ENCODE measurements around the gene UBXN2A.
"Not testable (repeated sequence)": the region's sequence is repeated elsewhere in the genome, so short reads cannot be mapped to it uniquely, and the experiment has no call there.

UBXN2A gene

DNA sequence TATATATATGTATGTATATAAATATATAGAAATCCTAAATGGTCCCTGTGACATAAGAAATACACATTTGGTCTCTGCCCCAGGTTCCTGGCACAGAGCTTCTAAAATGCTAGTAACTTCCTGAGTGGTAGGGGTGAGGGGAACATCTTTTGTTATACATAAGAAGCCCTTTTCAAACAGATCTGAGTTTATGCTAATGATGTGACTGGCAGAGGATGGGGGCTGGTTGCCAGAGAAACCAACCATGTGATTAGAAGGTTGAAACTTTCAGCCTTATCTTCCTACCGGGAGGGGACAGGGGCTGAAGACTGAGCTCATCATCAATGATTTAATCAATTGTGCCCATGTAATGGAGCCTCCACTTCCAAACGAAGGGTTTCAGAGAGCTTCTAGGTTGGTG is 86.0 kb downstream of the UBXN2A start:
- no peak overlapping the region for H3K4me2 ChIP-seq (ENCODE audit: low read depth, low read length, poor library complexity, severe bottlenecking)
- H3K79me2 ChIP-seq (ENCODE audit: insufficient read depth, low read length), result no peaks in the 10 kb centered on the region; the same call in 1 of the 2 replicates
- no peak overlapping the region for H3K27ac ChIP-seq (ENCODE audit: low read depth, low read length)
- H3K36me3 ChIP-seq (ENCODE audit: low read length), result peaks cover 9% of the 10 kb centered on the region; the same call in 1 of the 2 replicates
- H3K9ac ChIP-seq (ENCODE audit: low read length), result no peak overlapping the region
- H3K9me3 ChIP-seq (ENCODE audit: insufficient read depth, low read length), result no peaks in the 10 kb centered on the region
- no peaks in the 10 kb centered on the region for H3K9me2 ChIP-seq (replicated peaks; ENCODE audit: insufficient read depth, low read length)
- H2AFZ ChIP-seq (ENCODE audit: low read depth, low read length, severe bottlenecking), result no peak overlapping the region
- no peak overlapping the region for H3K4me3 ChIP-seq (ENCODE audit: insufficient read depth, low read length, poor library complexity, severe bottlenecking)
- no peaks in the 10 kb centered on the region for H4K20me1 ChIP-seq (ENCODE audit: low read depth, low read length)
- TF ChIP-seq EZH2phosphoT487 (conservative IDR thresholded peaks at IDR 0.05; ENCODE audit: low read length), result no peak
- TF ChIP-seq, protein P1, sequence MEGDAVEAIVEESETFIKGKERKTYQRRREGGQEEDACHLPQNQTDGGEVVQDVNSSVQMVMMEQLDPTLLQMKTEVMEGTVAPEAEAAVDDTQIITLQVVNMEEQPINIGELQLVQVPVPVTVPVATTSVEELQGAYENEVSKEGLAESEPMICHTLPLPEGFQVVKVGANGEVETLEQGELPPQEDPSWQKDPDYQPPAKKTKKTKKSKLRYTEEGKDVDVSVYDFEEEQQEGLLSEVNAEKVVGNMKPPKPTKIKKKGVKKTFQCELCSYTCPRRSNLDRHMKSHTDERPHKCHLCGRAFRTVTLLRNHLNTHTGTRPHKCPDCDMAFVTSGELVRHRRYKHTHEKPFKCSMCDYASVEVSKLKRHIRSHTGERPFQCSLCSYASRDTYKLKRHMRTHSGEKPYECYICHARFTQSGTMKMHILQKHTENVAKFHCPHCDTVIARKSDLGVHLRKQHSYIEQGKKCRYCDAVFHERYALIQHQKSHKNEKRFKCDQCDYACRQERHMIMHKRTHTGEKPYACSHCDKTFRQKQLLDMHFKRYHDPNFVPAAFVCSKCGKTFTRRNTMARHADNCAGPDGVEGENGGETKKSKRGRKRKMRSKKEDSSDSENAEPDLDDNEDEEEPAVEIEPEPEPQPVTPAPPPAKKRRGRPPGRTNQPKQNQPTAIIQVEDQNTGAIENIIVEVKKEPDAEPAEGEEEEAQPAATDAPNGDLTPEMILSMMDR (IDR thresholded peaks at IDR 0.05; ENCODE audit: insufficient read depth, low read length, poor library complexity, severe bottlenecking), result no peak
- no peaks in the 10 kb centered on the region for H3K27me3 ChIP-seq (ENCODE audit: low read length)
- no peaks in the 10 kb centered on the region for H3F3A ChIP-seq (ENCODE audit: insufficient read depth)

DNA sequence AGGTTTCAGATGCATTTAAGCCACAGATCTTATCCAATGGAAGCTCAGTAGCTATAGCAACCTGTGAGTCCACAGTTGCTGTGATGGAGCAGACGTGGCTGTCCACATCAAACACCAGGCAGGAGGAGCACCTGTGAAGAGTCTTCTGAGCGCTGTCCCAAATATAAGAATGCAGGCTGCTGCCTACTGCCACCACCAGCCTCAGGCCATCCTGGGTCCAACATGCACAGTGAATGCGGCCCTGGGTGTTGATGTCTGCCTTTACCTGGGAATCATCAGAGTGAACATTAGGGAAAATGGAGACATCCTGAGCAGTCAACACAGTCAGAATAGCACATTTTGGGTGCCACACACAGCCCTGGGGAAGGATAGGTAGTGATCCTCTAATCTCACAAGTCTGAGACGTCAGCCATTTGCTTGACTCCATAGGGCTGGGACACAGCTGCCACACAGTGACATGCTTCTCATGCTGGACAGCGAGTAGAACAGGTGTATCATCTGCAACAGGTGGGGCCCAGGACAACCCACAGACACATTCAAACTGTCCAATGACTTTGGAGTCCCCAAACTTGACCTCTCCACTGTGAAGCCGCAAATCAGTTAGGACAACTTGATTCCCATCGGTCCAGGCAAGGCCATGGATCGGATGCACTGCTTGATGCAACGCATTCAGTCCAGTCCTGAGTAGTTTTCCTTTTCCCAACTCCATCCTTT is 98.7 kb downstream of the UBXN2A start:
- no peaks in the 10 kb centered on the region for H3K9me2 ChIP-seq (replicated peaks; ENCODE audit: insufficient read depth, low read length)
- peaks cover 48% of the 10 kb centered on the region for H3K79me2 ChIP-seq (ENCODE audit: insufficient read depth, low read length)
- no peak overlapping the region for H3K4me2 ChIP-seq (ENCODE audit: low read depth, low read length, poor library complexity, severe bottlenecking)
- no peak overlapping the region for H3K9ac ChIP-seq (ENCODE audit: low read length)
- no peak overlapping the region for H3K27ac ChIP-seq (ENCODE audit: low read depth, low read length)
- H3K36me3 ChIP-seq (ENCODE audit: low read length), result peaks cover 4% of the 10 kb centered on the region; the same call in 1 of the 2 replicates
- no peak overlapping the region for H3K4me3 ChIP-seq (ENCODE audit: insufficient read depth, low read length, poor library complexity, severe bottlenecking)
- H3F3A ChIP-seq (ENCODE audit: insufficient read depth), result 0 out of 2 replicates have a peak, but pooled peaks cover 2% of the 10 kb centered on the region
- H3K9me3 ChIP-seq (ENCODE audit: insufficient read depth, low read length), result no peaks in the 10 kb centered on the region
- no peak overlapping the region for H2AFZ ChIP-seq (ENCODE audit: low read depth, low read length, severe bottlenecking)
- TF ChIP-seq, protein P1 (IDR thresholded peaks at IDR 0.05; ENCODE audit: insufficient read depth, low read length, poor library complexity, severe bottlenecking), result no peak
- no peak for TF ChIP-seq EZH2phosphoT487 (conservative IDR thresholded peaks at IDR 0.05; ENCODE audit: low read length)
- peaks cover 3% of the 10 kb centered on the region; the same call in 1 of the 2 replicates for H4K20me1 ChIP-seq (ENCODE audit: low read depth, low read length)
- H3K27me3 ChIP-seq (ENCODE audit: low read length), result no peaks in the 10 kb centered on the region

DNA sequence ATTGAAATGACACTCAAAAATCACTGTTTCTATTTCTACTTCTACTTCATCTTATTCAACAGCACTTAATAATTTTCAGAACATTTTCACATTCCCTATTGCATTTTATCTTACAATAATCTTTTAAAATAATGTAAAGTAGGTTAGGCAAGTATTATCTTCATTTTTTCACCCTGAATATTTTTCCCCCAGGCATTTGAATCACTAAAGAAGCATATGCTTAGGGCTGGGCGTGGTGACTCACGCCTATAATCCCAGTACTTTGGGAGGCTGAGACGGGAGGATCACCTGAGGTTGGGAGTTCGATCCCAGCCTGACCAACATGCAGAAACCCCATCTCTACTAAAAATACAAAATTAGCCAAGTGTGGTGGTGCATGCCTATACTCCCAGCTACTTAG is 100.2 kb downstream of the UBXN2A start:
- no peak overlapping the region for H3K9ac ChIP-seq (ENCODE audit: low read length)
- H3K9me2 ChIP-seq (replicated peaks; ENCODE audit: insufficient read depth, low read length), result no peaks in the 10 kb centered on the region
- TF ChIP-seq EZH2phosphoT487 (conservative IDR thresholded peaks at IDR 0.05; ENCODE audit: low read length), result no peak
- TF ChIP-seq, protein P1 (IDR thresholded peaks at IDR 0.05; ENCODE audit: insufficient read depth, low read length, poor library complexity, severe bottlenecking), result no peak
- H2AFZ ChIP-seq (ENCODE audit: low read depth, low read length, severe bottlenecking), result no peak overlapping the region
- H3F3A ChIP-seq (ENCODE audit: insufficient read depth), result 0 out of 2 replicates have a peak, but pooled peaks cover 3% of the 10 kb centered on the region
- peaks cover 56% of the 10 kb centered on the region for H3K79me2 ChIP-seq (ENCODE audit: insufficient read depth, low read length)
- H3K27ac ChIP-seq (ENCODE audit: low read depth, low read length), result no peak overlapping the region
- no peaks in the 10 kb centered on the region for H3K9me3 ChIP-seq (ENCODE audit: insufficient read depth, low read length)
- no peaks in the 10 kb centered on the region for H4K20me1 ChIP-seq (ENCODE audit: low read depth, low read length)
- no peak overlapping the region for H3K4me3 ChIP-seq (ENCODE audit: insufficient read depth, low read length, poor library complexity, severe bottlenecking)
- no peak overlapping the region for H3K4me2 ChIP-seq (ENCODE audit: low read depth, low read length, poor library complexity, severe bottlenecking)
- H3K27me3 ChIP-seq (ENCODE audit: low read length), result no peaks in the 10 kb centered on the region
- peaks cover 4% of the 10 kb centered on the region; the same call in 1 of the 2 replicates for H3K36me3 ChIP-seq (ENCODE audit: low read length)

DNA sequence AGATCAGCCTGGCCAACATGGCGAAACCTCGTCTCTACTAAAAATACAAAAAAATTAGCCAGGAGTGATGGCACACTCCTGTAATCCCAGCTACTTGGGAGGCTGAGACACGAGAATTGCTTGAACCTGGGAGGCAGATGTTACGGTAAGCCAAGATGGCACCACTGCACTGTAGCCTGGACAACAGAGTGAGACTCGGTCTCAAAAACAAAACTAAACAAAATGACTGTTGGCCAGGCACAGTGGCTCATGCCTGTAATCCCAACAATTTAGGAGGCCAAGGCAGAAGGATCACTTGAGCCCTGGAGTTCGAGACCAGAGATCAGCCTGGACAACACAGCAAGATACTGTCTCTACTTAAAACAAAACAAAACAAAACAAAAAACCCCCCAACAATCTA is 102.9 kb downstream of the UBXN2A start:
- H3K79me2 ChIP-seq (ENCODE audit: insufficient read depth, low read length), result peaks cover 54% of the 10 kb centered on the region
- H3K9me2 ChIP-seq (replicated peaks; ENCODE audit: insufficient read depth, low read length); H3K36me3 ChIP-seq (ENCODE audit: low read length); H3K9ac ChIP-seq (ENCODE audit: low read length); H3K4me2 ChIP-seq (ENCODE audit: low read depth, low read length, poor library complexity, severe bottlenecking); H3K4me3 ChIP-seq (ENCODE audit: insufficient read depth, low read length, poor library complexity, severe bottlenecking); H4K20me1 ChIP-seq (ENCODE audit: low read depth, low read length); H2AFZ ChIP-seq (ENCODE audit: low read depth, low read length, severe bottlenecking); H3K9me3 ChIP-seq (ENCODE audit: insufficient read depth, low read length); H3K27me3 ChIP-seq (ENCODE audit: low read length); H3F3A ChIP-seq (ENCODE audit: insufficient read depth); H3K27ac ChIP-seq (ENCODE audit: low read depth, low read length): not testable (repeated sequence)
